CD4-positive, CD25-positive, alpha-beta regulatory T cell (primary cell): Measurements from ENCODE around the gene PUDP. TPM values are rescaled to one million over a fixed set of nuclear protein-coding genes. Genes with fewer than 3 reads are reported as not detected.

Experiments used
- ATAC-seq, 2 donors: fragments of 150-1000 bp; cut with Tn5 transposase; one replicate each; pipeline ENCODE4 v1.10.0; 2021; ENCODE audit warnings: low read depth in 2 of 2, moderate number of reproducible peaks in 2 of 2, moderate library complexity in 1 of 2
- DNase-seq, 3 donors: peaks; one replicate each; pipeline versions ENCODE4 v3.0.0 to v3.0.0-alpha.2; 2012 to 2022; ENCODE audit warnings: mixed read lengths in 1 of 3
- H3K27ac ChIP-seq: one replicate; pipeline ENCODE4 v1.7.0; 2013; ENCODE audit warnings: mild to moderate bottlenecking, low read length; ENCODE audit not compliant: insufficient read depth, poor library complexity, severe bottlenecking
- H3K27me3 ChIP-seq: one replicate; pipeline ENCODE4 v1.7.0; 2013; ENCODE audit warnings: low read length; ENCODE audit not compliant: control insufficient read depth, insufficient read depth
- H3K36me3 ChIP-seq: one replicate; pipeline ENCODE4 v1.7.0; 2013; ENCODE audit warnings: mild to moderate bottlenecking, low read length, moderate library complexity; ENCODE audit not compliant: control insufficient read depth, insufficient read depth
- H3K4me1 ChIP-seq: 2 replicates; pipeline ENCODE4 v1.7.0; 2013; ENCODE audit warnings: mild to moderate bottlenecking, low read length; ENCODE audit not compliant: insufficient read depth, control insufficient read depth, poor library complexity, severe bottlenecking
- H3K4me3 ChIP-seq: one replicate; pipeline ENCODE4 v1.7.0; 2013; ENCODE audit warnings: low read depth, mild to moderate bottlenecking, low read length, moderate library complexity
- H3K9me3 ChIP-seq, 2 experiments: 1 replicate in 1 of 2; 2 replicates in 1 of 2; pipeline ENCODE4 v1.7.0; 2013; ENCODE audit warnings: low read length in 2 of 2, mild to moderate bottlenecking in 1 of 2, moderate library complexity in 1 of 2; ENCODE audit not compliant: control insufficient read depth in 2 of 2
- H3K27ac Mint-ChIP-seq, 3 donors: one replicate each; pipeline ENCODE4 v1.8.0; 2020 to 2022; ENCODE audit warnings: mild to moderate bottlenecking in 3 of 3, mixed read lengths in 3 of 3, moderate library complexity in 2 of 3
- H3K27me3 Mint-ChIP-seq: one replicate; pipeline ENCODE4 v1.8.0; 2022; ENCODE audit warnings: mild to moderate bottlenecking, mixed read lengths
- H3K36me3 Mint-ChIP-seq: one replicate; pipeline ENCODE4 v1.8.0; 2020; ENCODE audit warnings: mixed read lengths
- H3K4me1 Mint-ChIP-seq, 4 donors: one replicate each; pipeline ENCODE4 v1.8.0; 2020 to 2022; ENCODE audit warnings: mixed read lengths in 4 of 4, mild to moderate bottlenecking in 1 of 4
- H3K4me3 Mint-ChIP-seq, 4 donors: one replicate each; pipeline ENCODE4 v1.8.0; 2020 to 2022; ENCODE audit warnings: mild to moderate bottlenecking in 4 of 4, mixed read lengths in 4 of 4, moderate library complexity in 3 of 4
- H3K9me3 Mint-ChIP-seq, 7 donors: one replicate each; pipeline ENCODE4 v1.8.0; 2020 to 2022; ENCODE audit warnings: mixed read lengths in 7 of 7, mild to moderate bottlenecking in 3 of 7, moderate library complexity in 2 of 7
- polyA plus RNA-seq, 4 donors: library from polyadenylated mRNA; unstranded; fragments of 300-500 nt; fragmentation: Illumina TruSeq; gene quantifications; one replicate each; pipeline ENCODE4 v1.2.3, GENCODE V29; 2021
- total RNA-seq: library from RNA; stranded (reverse); gene quantifications from one replicate; pipeline ENCODE4 v1.2.3, GENCODE V29; 2022

PUDP gene
- total and polyA plus RNA-seq, 5 donors from 2014 or later, result 14.9 to 26.4 (median 21.4) TPM

GRCh38 chrX:7132335-7133049 is 15.5 kb downstream of the PUDP start:
- peaks cover 12% of the 10 kb centered on the region for H3K36me3 Mint-ChIP-seq
- H3K27me3 Mint-ChIP-seq, result no peaks in the 10 kb centered on the region
- DNase-seq (peak in 2 of 3 donors; percentile 18 to 40), ATAC-seq (peak in 1 of 2 donors; percentile 40)
- no peak overlapping the region for H3K27ac ChIP-seq
- H3K9me3 Mint-ChIP-seq, result peaks cover 0 to 2% (median 0%) of the 10 kb centered on the region in 7 donors
- H3K4me3 ChIP-seq, result no peak overlapping the region
- peak overlapping the region in 1 of 3 donors; percentile 43 for H3K27ac Mint-ChIP-seq
- H3K4me1 ChIP-seq, result no peaks in the 10 kb centered on the region
- H3K36me3 ChIP-seq, result no peaks in the 10 kb centered on the region
- no peaks in the 10 kb centered on the region for H3K9me3 ChIP-seq
- no peaks in the 10 kb centered on the region for H3K27me3 ChIP-seq
- peaks cover 14 to 41% (median 25%) of the 10 kb centered on the region in 4 donors for H3K4me1 Mint-ChIP-seq
- peak overlapping the region in 1 of 4 donors; percentile 44 for H3K4me3 Mint-ChIP-seq

- no peaks in the 10 kb centered on the region for H3K4me1 ChIP-seq
- no peak for DNase-seq
- peaks cover 12% of the 10 kb centered on the region for H3K36me3 Mint-ChIP-seq
These were observed 16.3 kb downstream of the PUDP start for GRCh38 chrX:7131621-7132020.

GRCh38 chrX:7127056-7127455 is 20.9 kb downstream of the PUDP start:
- H3K4me3 Mint-ChIP-seq, result no peak overlapping the region
- DNase-seq, result no peak
- Histone ChIP-seq H3K27me3 (no peaks in the 10 kb centered on the region), H3K9me3 (no peaks in the 10 kb centered on the region), H3K4me3 (no peak overlapping the region), H3K36me3 (no peaks in the 10 kb centered on the region), H3K27ac (no peak overlapping the region), H3K4me1 (no peaks in the 10 kb centered on the region)
- ATAC-seq, result no peak
- no peaks in the 10 kb centered on the region for H3K27me3 Mint-ChIP-seq
- no peak overlapping the region for H3K27ac Mint-ChIP-seq
- H3K4me1 Mint-ChIP-seq, result peaks cover 0 to 16% (median 12%) of the 10 kb centered on the region in 4 donors
- H3K9me3 Mint-ChIP-seq, result peaks cover 0 to 4% (median 0%) of the 10 kb centered on the region in 7 donors
- peaks cover 27% of the 10 kb centered on the region for H3K36me3 Mint-ChIP-seq

More at GRCh38 chrX:7131621-7132020, 16.3 kb downstream of the PUDP start:
- Mint-ChIP-seq H3K4me3 (no peak overlapping the region), H3K9me3 (peaks cover 0 to 2% (median 0%) of the 10 kb centered on the region in 7 donors), H3K27me3 (no peaks in the 10 kb centered on the region), H3K4me1 (peaks cover 14 to 41% (median 26%) of the 10 kb centered on the region in 4 donors), H3K27ac (no peak overlapping the region)
- no peak for ATAC-seq
- Histone ChIP-seq H3K9me3 (no peaks in the 10 kb centered on the region), H3K27me3 (no peaks in the 10 kb centered on the region), H3K36me3 (no peaks in the 10 kb centered on the region), H3K4me3 (no peak overlapping the region), H3K27ac (no peak overlapping the region)

- peaks cover 0 to 3% (median 0%) of the 10 kb centered on the region in 7 donors for H3K9me3 Mint-ChIP-seq
These were observed 27.1 kb downstream of the PUDP start for GRCh38 chrX:7120878-7121219.

GRCh38 chrX:7119950-7120877 is 27.7 kb downstream of the PUDP start:
- H3K9me3 Mint-ChIP-seq, result peaks cover 0 to 3% (median 0%) of the 10 kb centered on the region in 7 donors
- no peak overlapping the region for H3K4me3 Mint-ChIP-seq
- H3K36me3 Mint-ChIP-seq, result peaks cover 45% of the 10 kb centered on the region
- no peaks in the 10 kb centered on the region for H3K27me3 ChIP-seq
- DNase-seq (no peak), ATAC-seq (no peak)
- no peaks in the 10 kb centered on the region for H3K4me1 ChIP-seq
- peak overlapping the region in 2 of 3 donors; percentile 10 to 83 for H3K27ac Mint-ChIP-seq
- no peaks in the 10 kb centered on the region for H3K36me3 ChIP-seq
- H3K27me3 Mint-ChIP-seq, result no peaks in the 10 kb centered on the region
- H3K4me1 Mint-ChIP-seq, result peaks cover 12 to 48% (median 27%) of the 10 kb centered on the region in 4 donors
- no peak overlapping the region for H3K4me3 ChIP-seq
- no peaks in the 10 kb centered on the region for H3K9me3 ChIP-seq
- no peak overlapping the region for H3K27ac ChIP-seq

More at GRCh38 chrX:7120878-7121219, 27.1 kb downstream of the PUDP start:
- ATAC-seq (no peak), DNase-seq (no peak)
- Histone ChIP-seq H3K4me3 (no peak overlapping the region), H3K27ac (no peak overlapping the region), H3K9me3 (no peaks in the 10 kb centered on the region), H3K27me3 (no peaks in the 10 kb centered on the region), H3K4me1 (no peaks in the 10 kb centered on the region), H3K36me3 (no peaks in the 10 kb centered on the region)
- no peaks in the 10 kb centered on the region for H3K27me3 Mint-ChIP-seq
- H3K36me3 Mint-ChIP-seq, result peaks cover 48% of the 10 kb centered on the region
- H3K4me1 Mint-ChIP-seq, result peaks cover 12 to 51% (median 25%) of the 10 kb centered on the region in 4 donors
- no peak overlapping the region for H3K4me3 Mint-ChIP-seq
- H3K27ac Mint-ChIP-seq, result peak overlapping the region in 1 of 3 donors; percentile 10

- H3K27ac Mint-ChIP-seq, result no peak overlapping the region
- Histone ChIP-seq H3K4me3 (no peak overlapping the region), H3K9me3 (no peaks in the 10 kb centered on the region), H3K27ac (no peak overlapping the region), H3K36me3 (no peaks in the 10 kb centered on the region), H3K27me3 (no peaks in the 10 kb centered on the region), H3K4me1 (no peaks in the 10 kb centered on the region)
- peaks cover 12 to 65% (median 26%) of the 10 kb centered on the region in 4 donors for H3K4me1 Mint-ChIP-seq
- ATAC-seq, result no peak
- H3K36me3 Mint-ChIP-seq, result peaks cover 48% of the 10 kb centered on the region
- DNase-seq, result no peak
- H3K9me3 Mint-ChIP-seq, result peaks cover 0 to 2% (median 0%) of the 10 kb centered on the region in 7 donors
- no peak overlapping the region for H3K4me3 Mint-ChIP-seq
- no peaks in the 10 kb centered on the region for H3K27me3 Mint-ChIP-seq
These were observed 30.4 kb downstream of the PUDP start for GRCh38 chrX:7117587-7117986.

- Histone ChIP-seq H3K27ac (no peak overlapping the region), H3K9me3 (no peaks in the 10 kb centered on the region), H3K4me1 (peaks cover 7% of the 10 kb centered on the region), H3K27me3 (no peaks in the 10 kb centered on the region), H3K36me3 (no peaks in the 10 kb centered on the region), H3K4me3 (no peak overlapping the region)
- peaks cover 14 to 65% (median 27%) of the 10 kb centered on the region in 4 donors for H3K4me1 Mint-ChIP-seq
- no peak overlapping the region for H3K4me3 Mint-ChIP-seq
- H3K9me3 Mint-ChIP-seq, result peaks cover 0 to 2% (median 0%) of the 10 kb centered on the region in 7 donors
- peak overlapping the region in 1 of 3 donors; percentile 45 for H3K27ac Mint-ChIP-seq
- H3K27me3 Mint-ChIP-seq, result no peaks in the 10 kb centered on the region
- peaks cover 46% of the 10 kb centered on the region for H3K36me3 Mint-ChIP-seq
- ATAC-seq (no peak), DNase-seq (no peak)
These were observed 31.9 kb downstream of the PUDP start for GRCh38 chrX:7116081-7116480.
